Activated T-cell treated with anti-CD3 and anti-CD28 coated beads, Interleukin-2, amount 50 U/mL, for 24 hours (primary cell): ENCODE data around the gene USP25.

Source experiments
- DNase-seq: peaks from one replicate; pipeline ENCODE4 v3.0.0-alpha.2; 2020
- H3K27ac Mint-ChIP-seq: 2 replicates; pipeline ENCODE4 v1.8.0; 2020; ENCODE audit warnings: mild to moderate bottlenecking, mixed read lengths
- H3K27me3 Mint-ChIP-seq: 2 replicates; pipeline ENCODE4 v1.8.0; 2020; ENCODE audit warnings: mixed read lengths
- H3K36me3 Mint-ChIP-seq: 2 replicates; pipeline ENCODE4 v1.8.0; 2020; ENCODE audit warnings: low read depth, mixed read lengths
- H3K4me1 Mint-ChIP-seq: 2 replicates; pipeline ENCODE4 v1.8.0; 2020; ENCODE audit warnings: low read depth, mixed read lengths
- H3K4me3 Mint-ChIP-seq: 2 replicates; pipeline ENCODE4 v1.8.0; 2020; ENCODE audit warnings: mild to moderate bottlenecking, moderate library complexity, mixed read lengths
- H3K9me3 Mint-ChIP-seq: 2 replicates; pipeline ENCODE4 v1.8.0; 2020; ENCODE audit warnings: mixed read lengths

Gene USP25

DNA sequence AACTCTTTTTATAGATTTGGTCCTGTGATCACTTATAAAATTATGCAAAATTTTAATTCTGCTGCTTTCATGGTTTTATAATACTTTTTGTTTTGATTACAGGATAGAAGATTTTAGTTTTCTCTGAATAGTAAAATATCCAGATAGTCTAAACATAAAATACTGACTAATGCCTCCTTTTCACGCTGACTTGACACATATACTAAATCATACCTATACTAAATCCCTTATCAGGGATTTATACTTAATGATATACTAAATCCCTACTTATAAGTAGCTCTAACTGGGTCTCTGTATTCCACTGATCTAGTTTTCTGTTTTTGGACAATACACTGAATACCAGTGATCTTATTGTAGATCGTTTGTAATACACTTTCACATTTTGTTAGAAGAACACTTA, 128.0 kb downstream of the USP25 start:
- H3K9me3 Mint-ChIP-seq, result no peaks in the 10 kb centered on the region
- no peak overlapping the region for H3K27ac Mint-ChIP-seq
- no peak for DNase-seq
- H3K4me3 Mint-ChIP-seq, result no peak overlapping the region
- no peaks in the 10 kb centered on the region for H3K27me3 Mint-ChIP-seq
- H3K36me3 Mint-ChIP-seq, result peaks cover 36% of the 10 kb centered on the region
- peaks cover 17% of the 10 kb centered on the region for H3K4me1 Mint-ChIP-seq

DNA sequence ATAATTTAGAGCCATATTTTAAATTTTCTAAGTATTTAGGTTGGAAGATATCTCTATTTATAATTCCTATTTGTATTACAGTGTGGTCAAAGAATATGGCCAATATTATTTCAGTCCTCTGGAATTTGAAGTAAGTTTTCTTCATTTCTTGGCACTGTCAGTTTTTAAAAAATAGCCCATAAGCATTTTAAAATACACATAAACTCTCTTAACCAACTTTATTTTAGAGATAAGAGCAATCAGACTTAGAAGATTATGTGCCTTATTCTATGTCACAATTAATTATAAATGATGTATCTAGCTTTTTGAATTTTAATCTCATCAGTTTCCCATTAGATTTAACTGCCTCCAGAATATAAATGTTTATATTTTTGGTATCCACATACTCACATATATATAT, 130.8 kb downstream of the USP25 start:
- H3K27ac Mint-ChIP-seq, result no peak overlapping the region
- peaks cover 34% of the 10 kb centered on the region for H3K36me3 Mint-ChIP-seq
- H3K4me3 Mint-ChIP-seq, result no peak overlapping the region
- no peaks in the 10 kb centered on the region for H3K27me3 Mint-ChIP-seq
- no peaks in the 10 kb centered on the region for H3K9me3 Mint-ChIP-seq
- H3K4me1 Mint-ChIP-seq, result peaks cover 17% of the 10 kb centered on the region
- DNase-seq, result no peak

DNA sequence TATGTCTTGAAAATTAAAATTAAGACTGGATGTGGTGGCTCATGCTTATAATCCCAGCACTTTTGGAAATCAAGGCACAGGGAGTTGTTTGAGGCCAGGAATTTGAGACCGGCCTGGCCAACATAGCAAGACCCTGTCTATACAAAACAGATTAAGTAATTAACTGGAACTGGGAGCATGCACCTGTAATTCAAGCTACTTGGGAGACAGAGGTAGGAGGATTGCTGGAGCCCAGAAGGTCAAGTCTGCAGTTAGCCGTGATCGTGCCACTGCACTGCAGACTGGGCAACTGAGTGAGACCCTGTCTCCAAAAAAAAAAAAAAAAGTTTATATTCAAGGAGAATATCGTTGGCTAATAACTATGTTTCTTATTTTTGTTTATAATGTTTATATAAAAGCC, 139.2 kb downstream of the USP25 start:
- H3K9me3 Mint-ChIP-seq, result no peaks in the 10 kb centered on the region
- no peak overlapping the region for H3K4me3 Mint-ChIP-seq
- H3K27me3 Mint-ChIP-seq, result no peaks in the 10 kb centered on the region
- H3K27ac Mint-ChIP-seq, result no peak overlapping the region
- no peaks in the 10 kb centered on the region for H3K4me1 Mint-ChIP-seq
- DNase-seq, result no peak
- H3K36me3 Mint-ChIP-seq, result peaks cover 78% of the 10 kb centered on the region

DNA sequence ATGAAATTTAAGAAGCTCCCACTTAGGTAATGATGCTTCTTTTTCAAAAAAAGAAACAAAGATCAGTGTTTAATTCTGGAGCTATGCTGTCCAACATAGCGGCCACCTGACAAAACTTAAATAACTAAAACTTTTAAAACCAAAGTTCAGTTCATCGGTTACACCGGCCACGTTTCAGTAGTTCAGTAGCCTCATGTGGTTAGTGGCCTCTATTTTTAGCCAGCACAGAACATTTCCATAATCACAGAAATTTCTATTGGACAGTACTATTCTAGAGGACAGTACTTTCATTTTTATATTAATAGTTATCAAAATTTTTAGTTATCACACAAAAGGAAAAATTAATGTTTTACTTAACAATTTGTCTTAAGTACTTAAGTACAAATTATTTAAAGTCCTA, 141.0 kb downstream of the USP25 start:
- Mint-ChIP-seq H3K9me3 (no peaks in the 10 kb centered on the region), H3K27ac (no peak overlapping the region), H3K4me3 (no peak overlapping the region), H3K36me3 (peaks cover 81% of the 10 kb centered on the region), H3K4me1 (no peaks in the 10 kb centered on the region), H3K27me3 (no peaks in the 10 kb centered on the region)
- DNase-seq, result no peak

DNA sequence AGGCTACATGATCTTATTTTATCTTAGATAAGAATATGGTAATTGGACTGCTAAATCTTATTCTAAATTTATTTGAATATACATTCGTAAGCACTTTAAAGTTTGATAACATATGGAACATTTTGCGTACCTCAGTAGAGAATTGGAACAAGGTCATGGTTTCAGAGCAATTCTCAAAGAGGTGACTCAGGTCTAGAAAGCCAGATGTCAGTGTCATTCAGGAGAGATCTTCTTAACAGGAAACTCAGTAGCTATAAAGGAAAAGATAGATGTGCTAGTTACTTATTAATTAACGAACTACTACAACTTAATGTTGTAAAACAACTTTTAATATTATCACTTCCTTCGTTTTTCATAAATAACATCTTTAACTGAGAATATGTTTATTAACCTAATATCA, 142.5 kb downstream of the USP25 start:
- H3K4me3 Mint-ChIP-seq, result no peak overlapping the region
- no peaks in the 10 kb centered on the region for H3K9me3 Mint-ChIP-seq
- H3K27me3 Mint-ChIP-seq, result no peaks in the 10 kb centered on the region
- H3K27ac Mint-ChIP-seq, result no peak overlapping the region
- no peak for DNase-seq
- peaks cover 83% of the 10 kb centered on the region for H3K36me3 Mint-ChIP-seq
- no peaks in the 10 kb centered on the region for H3K4me1 Mint-ChIP-seq

DNA sequence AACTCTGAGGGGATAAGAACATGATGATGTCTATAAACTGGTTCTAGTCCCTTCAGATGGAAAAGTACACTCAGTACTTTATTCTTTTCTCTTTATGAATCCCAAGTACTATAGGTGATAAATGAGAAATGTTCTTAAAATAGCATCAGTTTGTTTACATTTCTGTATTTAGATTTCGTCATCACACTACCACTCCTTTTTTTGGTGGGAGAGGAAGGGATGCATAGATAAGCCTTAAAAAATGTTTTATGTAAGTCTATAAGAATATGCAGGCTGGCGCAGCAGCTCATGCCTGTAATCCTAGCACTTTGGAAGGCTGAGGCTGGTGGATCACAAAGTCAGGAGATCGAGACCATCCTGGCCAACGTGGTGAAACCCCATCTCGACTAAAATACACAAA, 144.8 kb downstream of the USP25 start:
- Mint-ChIP-seq H3K4me1 (no peaks in the 10 kb centered on the region), H3K27ac (no peak overlapping the region), H3K27me3 (no peaks in the 10 kb centered on the region), H3K4me3 (no peak overlapping the region), H3K9me3 (peaks cover under 1% of the 10 kb centered on the region), H3K36me3 (peaks cover 81% of the 10 kb centered on the region)
- no peak for DNase-seq

DNA sequence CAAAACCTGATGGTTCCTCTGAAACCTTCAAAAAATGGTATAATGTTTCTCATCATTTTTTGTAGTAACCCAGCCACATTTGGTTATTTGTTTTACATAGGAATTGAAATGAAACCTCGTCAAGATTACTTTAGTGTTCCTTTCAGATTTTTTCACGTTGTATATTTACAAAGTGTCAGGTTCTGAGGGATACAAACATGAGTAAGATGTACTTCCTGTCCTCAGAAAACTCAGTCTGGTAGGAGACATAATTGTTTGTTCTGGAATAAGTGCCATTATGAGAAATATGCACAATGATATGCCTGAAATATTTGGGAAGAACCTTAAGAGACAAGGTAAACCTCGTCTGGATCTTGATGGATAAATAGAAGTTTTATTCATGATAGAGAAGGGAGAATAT, 145.5 kb downstream of the USP25 start:
- DNase-seq, result no peak
- H3K9me3 Mint-ChIP-seq, result peaks cover 3% of the 10 kb centered on the region
- no peaks in the 10 kb centered on the region for H3K27me3 Mint-ChIP-seq
- no peaks in the 10 kb centered on the region for H3K4me1 Mint-ChIP-seq
- no peak overlapping the region for H3K4me3 Mint-ChIP-seq
- no peak overlapping the region for H3K27ac Mint-ChIP-seq
- H3K36me3 Mint-ChIP-seq, result peaks cover 80% of the 10 kb centered on the region

DNA sequence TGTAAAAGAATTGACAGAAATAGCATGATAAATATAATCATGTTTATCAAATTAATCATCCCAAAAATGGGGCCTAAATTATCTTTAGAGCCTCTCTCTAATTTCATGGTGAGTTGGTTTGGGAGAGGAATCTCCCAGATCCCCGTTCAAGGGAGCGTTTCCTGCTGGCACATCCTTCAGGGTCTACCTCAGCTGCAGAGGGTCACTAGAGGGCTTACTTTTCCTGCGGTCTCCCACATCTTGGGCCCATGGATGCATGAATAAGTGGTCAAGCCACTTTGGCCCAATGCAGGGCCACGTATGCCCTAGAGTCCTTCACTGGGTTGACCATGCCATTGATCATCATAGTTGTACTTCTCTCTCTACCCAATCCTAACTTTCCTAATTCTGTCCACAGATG, 164.1 kb downstream of the USP25 start:
- H3K9me3 Mint-ChIP-seq, result no peaks in the 10 kb centered on the region
- no peak for DNase-seq
- no peak overlapping the region for H3K27ac Mint-ChIP-seq
- H3K4me1 Mint-ChIP-seq, result no peaks in the 10 kb centered on the region
- H3K36me3 Mint-ChIP-seq, result no peaks in the 10 kb centered on the region
- H3K27me3 Mint-ChIP-seq, result no peaks in the 10 kb centered on the region
- no peak overlapping the region for H3K4me3 Mint-ChIP-seq

DNA sequence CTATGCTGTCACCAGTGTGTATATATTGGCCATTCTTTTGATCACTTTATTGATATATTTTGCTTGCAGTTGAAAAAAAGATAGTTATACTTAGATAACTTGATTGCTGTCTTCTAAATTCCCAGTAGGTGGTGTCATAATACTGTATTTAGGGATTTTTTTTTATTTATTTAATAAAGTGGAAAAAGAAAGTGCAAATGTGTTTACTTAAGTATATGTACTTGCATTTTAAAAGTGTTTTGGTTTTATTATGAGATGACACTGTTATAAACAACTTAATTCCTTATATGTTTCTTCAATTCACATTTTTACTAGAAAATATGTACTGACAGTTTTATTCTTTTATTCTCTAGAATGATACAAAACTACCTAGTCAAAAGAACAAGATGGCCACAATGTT, 164.8 kb downstream of the USP25 start:
- Mint-ChIP-seq H3K4me3 (no peak overlapping the region), H3K36me3 (no peaks in the 10 kb centered on the region), H3K4me1 (no peaks in the 10 kb centered on the region)

DNA sequence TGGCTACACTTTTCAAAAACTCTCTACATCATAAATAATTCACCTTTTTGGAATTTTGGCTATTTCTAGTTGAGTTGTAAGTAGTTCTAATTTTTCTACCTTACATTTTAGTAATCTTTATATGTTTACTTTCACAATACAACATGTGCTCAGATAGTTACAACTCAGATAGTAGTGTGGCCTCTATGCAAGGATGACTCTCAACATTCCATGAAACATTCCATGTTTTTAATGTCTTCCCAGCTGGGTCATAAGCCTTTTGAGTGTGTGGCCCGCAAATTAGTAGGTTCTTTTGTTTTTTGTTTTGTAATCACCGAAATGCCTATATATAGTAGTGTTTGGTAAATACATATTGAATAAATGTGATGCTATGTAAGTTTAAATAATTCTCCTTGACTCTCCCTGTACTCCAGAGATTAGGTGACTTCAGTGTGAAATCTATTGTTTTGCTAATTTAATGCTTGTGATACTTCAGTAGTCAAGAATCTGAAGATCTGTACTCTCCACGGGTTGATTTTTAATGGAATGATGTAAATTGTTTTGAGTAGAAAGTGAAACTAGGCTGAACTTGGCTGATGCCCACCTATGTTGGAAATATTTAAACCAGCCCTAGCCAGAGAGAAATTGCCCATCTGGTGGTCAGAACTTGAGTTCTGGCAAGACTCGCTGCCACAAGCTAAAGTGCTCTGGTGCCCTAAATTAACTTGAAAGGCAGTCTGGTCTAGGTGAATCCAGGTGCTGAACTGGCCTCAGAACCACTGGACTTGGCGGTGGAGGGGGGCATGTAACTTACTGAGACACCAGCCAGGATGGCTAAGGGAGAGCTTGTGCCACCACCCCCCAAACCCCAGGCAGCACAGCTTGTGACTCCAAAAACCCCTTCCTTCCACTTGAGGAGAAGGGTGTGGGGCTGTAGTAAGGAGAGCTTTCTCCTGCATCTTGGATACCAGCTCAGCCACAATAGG, 165.6 kb downstream of the USP25 start:
- Mint-ChIP-seq H3K9me3 (peaks cover 5% of the 10 kb centered on the region), H3K4me3 (no peak overlapping the region), H3K27me3 (peaks cover 3% of the 10 kb centered on the region), H3K27ac (no peak overlapping the region), H3K36me3 (no peaks in the 10 kb centered on the region), H3K4me1 (no peaks in the 10 kb centered on the region)
- no peak for DNase-seq

More for the DNA sequence above, 164.8 kb downstream of the USP25 start:
- Mint-ChIP-seq H3K27ac (no peak overlapping the region), H3K9me3 (no peaks in the 10 kb centered on the region), H3K27me3 (peaks cover 3% of the 10 kb centered on the region)
- DNase-seq, result no peak

DNA sequence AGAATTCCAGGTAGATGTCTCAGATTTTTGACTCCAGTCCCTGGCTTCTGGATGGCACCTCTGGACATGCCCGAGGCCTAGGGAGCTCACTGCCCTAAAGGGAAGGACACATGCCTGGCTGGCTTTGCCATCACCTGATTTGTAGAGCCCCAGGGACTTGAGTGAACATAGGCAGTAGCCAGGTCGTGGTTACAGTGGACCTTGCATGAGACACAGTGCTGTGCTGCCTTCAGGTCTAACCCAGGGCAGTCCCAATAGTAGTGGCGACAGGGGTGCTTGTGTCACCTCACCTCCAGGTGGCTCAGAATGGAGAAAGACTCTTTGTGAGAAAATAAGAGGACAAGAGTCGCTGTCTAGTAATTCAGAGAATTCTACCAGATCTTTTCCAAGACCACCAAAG, 166.7 kb downstream of the USP25 start:
- H3K27ac Mint-ChIP-seq, result no peak overlapping the region
- no peaks in the 10 kb centered on the region for H3K36me3 Mint-ChIP-seq
- peaks cover 3% of the 10 kb centered on the region for H3K27me3 Mint-ChIP-seq
- no peak for DNase-seq
- H3K9me3 Mint-ChIP-seq, result peaks cover 13% of the 10 kb centered on the region
- no peak overlapping the region for H3K4me3 Mint-ChIP-seq
- no peaks in the 10 kb centered on the region for H3K4me1 Mint-ChIP-seq

DNA sequence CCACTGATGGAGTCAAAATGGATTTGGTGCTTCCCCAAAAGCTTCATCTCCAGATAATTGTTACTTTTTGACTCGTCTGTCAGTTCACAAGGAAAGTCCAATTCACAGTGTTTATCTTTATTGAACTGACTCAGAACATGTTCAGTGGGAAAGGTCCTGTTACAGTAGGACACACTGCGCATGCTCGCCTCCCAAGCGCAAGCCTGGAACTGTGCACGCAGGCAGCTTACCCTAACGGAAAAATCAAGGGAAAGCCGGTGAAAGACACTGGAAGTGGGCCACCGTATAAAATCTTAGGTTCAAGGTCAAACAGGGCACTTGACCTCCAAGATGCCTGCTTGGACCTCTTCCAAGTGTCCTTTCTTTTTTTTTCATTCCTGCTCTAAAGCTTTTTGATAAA, 174.6 kb downstream of the USP25 start:
- H3K4me1 Mint-ChIP-seq, result no peaks in the 10 kb centered on the region
- H3K9me3 Mint-ChIP-seq, result peaks cover 38% of the 10 kb centered on the region
- no peak overlapping the region for H3K27ac Mint-ChIP-seq

DNA sequence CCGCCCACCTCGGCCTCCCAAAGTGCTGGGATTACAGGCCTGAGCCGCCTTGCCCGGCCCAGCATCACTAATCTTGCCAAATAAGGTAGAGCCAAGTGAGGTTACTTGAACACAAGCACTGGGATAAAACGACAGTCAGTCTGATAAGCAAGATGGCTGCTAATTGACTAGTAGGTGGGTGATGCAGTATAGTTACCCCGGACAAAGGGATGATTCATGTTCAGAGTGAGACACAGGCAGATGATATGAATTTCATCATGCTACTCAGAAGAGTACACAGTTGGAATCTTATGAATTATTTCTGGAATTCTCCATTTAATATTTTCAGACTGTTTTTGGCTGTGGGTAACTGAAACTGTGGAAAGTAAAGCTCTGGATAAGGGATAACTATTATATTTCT, 178.4 kb downstream of the USP25 start:
- no peaks in the 10 kb centered on the region for H3K36me3 Mint-ChIP-seq
- H3K27me3 Mint-ChIP-seq, result no peaks in the 10 kb centered on the region
- no peak overlapping the region for H3K4me3 Mint-ChIP-seq
- H3K9me3 Mint-ChIP-seq, result peaks cover 29% of the 10 kb centered on the region
- no peak overlapping the region for H3K27ac Mint-ChIP-seq
- H3K4me1 Mint-ChIP-seq, result no peaks in the 10 kb centered on the region
- no peak for DNase-seq

More for the DNA sequence above, 174.6 kb downstream of the USP25 start:
- H3K27me3 Mint-ChIP-seq, result no peaks in the 10 kb centered on the region
- no peak overlapping the region for H3K4me3 Mint-ChIP-seq
- no peak for DNase-seq
- H3K36me3 Mint-ChIP-seq, result no peaks in the 10 kb centered on the region

DNA sequence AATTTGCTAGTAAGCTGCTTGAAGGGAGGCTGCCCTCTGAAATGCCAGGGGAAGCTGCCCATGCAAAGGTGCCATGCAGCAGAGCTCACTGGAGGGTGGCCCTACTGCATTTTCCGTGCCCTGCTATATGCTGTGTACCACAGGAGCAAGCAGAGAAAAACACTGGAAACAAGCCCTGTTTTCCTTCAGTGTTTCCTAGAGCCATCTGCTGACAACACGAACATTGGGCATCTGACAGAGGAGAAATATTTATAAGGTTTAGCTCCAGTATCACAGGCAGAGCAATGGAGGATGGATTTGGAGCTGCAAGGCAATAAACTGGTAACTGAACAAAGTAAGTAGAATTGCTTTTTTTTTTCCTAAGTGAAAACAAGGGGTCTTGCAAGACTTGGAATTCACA, 198.4 kb downstream of the USP25 start:
- no peaks in the 10 kb centered on the region for H3K36me3 Mint-ChIP-seq

DNA sequence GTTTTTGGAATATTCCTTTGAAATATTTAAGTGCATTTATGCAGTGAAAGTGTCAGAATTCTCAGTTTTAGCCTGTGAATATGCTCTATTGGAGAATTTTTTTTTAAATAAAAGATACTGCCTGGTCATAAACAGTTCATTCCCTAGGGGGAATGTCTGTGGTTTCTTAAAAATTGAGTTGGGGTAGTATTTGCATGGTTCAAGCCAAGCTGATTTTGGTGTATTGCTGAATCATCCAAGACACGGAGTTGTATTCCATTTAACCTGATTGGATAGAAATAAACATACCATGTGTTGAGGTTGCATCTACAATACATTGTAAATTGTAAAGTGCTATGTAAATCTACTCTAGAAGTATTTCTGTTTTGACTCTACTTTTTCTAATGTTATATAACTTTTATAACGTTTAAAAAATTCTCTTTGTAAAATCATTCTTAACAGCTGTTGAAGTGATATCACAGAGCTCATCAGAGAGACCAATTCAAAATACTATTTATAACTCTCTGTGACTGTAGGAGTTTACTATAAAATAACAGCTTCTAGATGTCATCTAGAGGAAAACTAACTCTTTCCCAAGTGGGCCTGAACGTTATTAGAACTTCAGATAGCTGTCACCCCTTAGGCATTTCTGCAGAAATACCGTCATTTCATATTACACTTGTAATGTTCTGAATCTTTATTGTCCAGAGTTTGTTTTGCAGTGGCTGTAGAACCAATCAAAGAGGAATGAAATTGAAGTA, 199.1 kb downstream of the USP25 start:
- no peaks in the 10 kb centered on the region for H3K9me3 Mint-ChIP-seq
- DNase-seq, result no peak
- no peak overlapping the region for H3K4me3 Mint-ChIP-seq
- H3K27ac Mint-ChIP-seq, result no peak overlapping the region
- peaks cover 9% of the 10 kb centered on the region for H3K27me3 Mint-ChIP-seq
- no peaks in the 10 kb centered on the region for H3K4me1 Mint-ChIP-seq
- H3K36me3 Mint-ChIP-seq, result no peaks in the 10 kb centered on the region

More for the DNA sequence above, 198.4 kb downstream of the USP25 start:
- no peak overlapping the region for H3K4me3 Mint-ChIP-seq
- H3K4me1 Mint-ChIP-seq, result no peaks in the 10 kb centered on the region
- no peak for DNase-seq
- H3K27ac Mint-ChIP-seq, result no peak overlapping the region
- H3K27me3 Mint-ChIP-seq, result peaks cover 10% of the 10 kb centered on the region
- H3K9me3 Mint-ChIP-seq, result no peaks in the 10 kb centered on the region
